ENCODE data around the gene HPGD.

Gene HPGD

GRCh38 chr4:174454815-174455473 is 67.3 kb downstream of the HPGD start:
- Histone ChIP-seq H3K4me1 (ENCODE audit: insufficient read depth, low read length, severe bottlenecking) (no peaks in the 10 kb centered on the region), H3K9ac (ENCODE audit: low read length) (no peak overlapping the region), H3K9me3 (ENCODE audit: low read length) (no peaks in the 10 kb centered on the region), H3K27ac (ENCODE audit: low read depth, low read length, poor library complexity, severe bottlenecking) (no peak overlapping the region), H3K36me3 (ENCODE audit: insufficient read depth, low read length) (no peaks in the 10 kb centered on the region), H3K27me3 (ENCODE audit: insufficient read depth, low read length) (no peaks in the 10 kb centered on the region), H3K79me2 (ENCODE audit: insufficient read depth, low read length) (no peaks in the 10 kb centered on the region), H2AFZ (ENCODE audit: low read length) (no peak overlapping the region), H4K20me1 (ENCODE audit: insufficient read depth, low read length) (no peaks in the 10 kb centered on the region), H3K4me3 (ENCODE audit: low read depth, low read length, poor library complexity, severe bottlenecking) (no peak overlapping the region), H3K9me2 (ENCODE audit: low read depth, low read length) (no peaks in the 10 kb centered on the region), H3K4me2 (ENCODE audit: low read length) (no peak overlapping the region), H3F3A (ENCODE audit: insufficient read depth, low read length) (no peaks in the 10 kb centered on the region)
- no peak for TF ChIP-seq CTCF (IDR thresholded peaks at IDR 0.05; ENCODE audit: low read length)
- no peak for TF ChIP-seq EZH2 (IDR thresholded peaks at IDR 0.05; ENCODE audit: borderline replicate concordance, low read length)

- Histone ChIP-seq H3K9me3 (ENCODE audit: low read length) (no peaks in the 10 kb centered on the region), H3K9me2 (ENCODE audit: low read depth, low read length) (no peaks in the 10 kb centered on the region), H3K4me2 (ENCODE audit: low read length) (no peak overlapping the region), H3K9ac (ENCODE audit: low read length) (no peak overlapping the region), H3K4me3 (ENCODE audit: low read depth, low read length, poor library complexity, severe bottlenecking) (no peak overlapping the region), H3K27me3 (ENCODE audit: insufficient read depth, low read length) (no peaks in the 10 kb centered on the region), H3K79me2 (ENCODE audit: insufficient read depth, low read length) (no peaks in the 10 kb centered on the region), H3K4me1 (ENCODE audit: insufficient read depth, low read length, severe bottlenecking) (no peaks in the 10 kb centered on the region), H3K27ac (ENCODE audit: low read depth, low read length, poor library complexity, severe bottlenecking) (no peak overlapping the region), H3K36me3 (ENCODE audit: insufficient read depth, low read length) (no peaks in the 10 kb centered on the region), H3F3A (ENCODE audit: insufficient read depth, low read length) (no peaks in the 10 kb centered on the region), H4K20me1 (ENCODE audit: insufficient read depth, low read length) (no peaks in the 10 kb centered on the region), H2AFZ (ENCODE audit: low read length) (no peak overlapping the region)
- TF ChIP-seq EZH2 (IDR thresholded peaks at IDR 0.05; ENCODE audit: borderline replicate concordance, low read length), result no peak
- no peak for TF ChIP-seq CTCF (IDR thresholded peaks at IDR 0.05; ENCODE audit: low read length)
These were observed 70.5 kb downstream of the HPGD start for GRCh38 chr4:174451718-174452296.

GRCh38 chr4:174450786-174451125 is 71.5 kb downstream of the HPGD start:
- Histone ChIP-seq H3K4me3 (ENCODE audit: low read depth, low read length, poor library complexity, severe bottlenecking) (no peak overlapping the region), H2AFZ (ENCODE audit: low read length) (no peak overlapping the region), H3K79me2 (ENCODE audit: insufficient read depth, low read length) (no peaks in the 10 kb centered on the region), H3K4me1 (ENCODE audit: insufficient read depth, low read length, severe bottlenecking) (no peaks in the 10 kb centered on the region), H3K9me3 (ENCODE audit: low read length) (no peaks in the 10 kb centered on the region), H3K27ac (ENCODE audit: low read depth, low read length, poor library complexity, severe bottlenecking) (no peak overlapping the region), H3K4me2 (ENCODE audit: low read length) (no peak overlapping the region), H3K27me3 (ENCODE audit: insufficient read depth, low read length) (no peaks in the 10 kb centered on the region), H3F3A (ENCODE audit: insufficient read depth, low read length) (no peaks in the 10 kb centered on the region), H3K36me3 (ENCODE audit: insufficient read depth, low read length) (no peaks in the 10 kb centered on the region), H4K20me1 (ENCODE audit: insufficient read depth, low read length) (no peaks in the 10 kb centered on the region), H3K9ac (ENCODE audit: low read length) (no peak overlapping the region), H3K9me2 (ENCODE audit: low read depth, low read length) (no peaks in the 10 kb centered on the region)
- TF ChIP-seq EZH2 (IDR thresholded peaks at IDR 0.05; ENCODE audit: borderline replicate concordance, low read length) (no peak), CTCF (IDR thresholded peaks at IDR 0.05; ENCODE audit: low read length) (no peak)
